OCI-LY7 (cell line): ENCODE data around the gene TIGD3. TPM values are rescaled to one million over a fixed set of nuclear protein-coding genes. Genes with fewer than 3 reads are reported as not detected.

ENCODE experiments used
- BruUV-seq: library from RNA; stranded (reverse); fragments of 400-500 nt; replicated peaks from 2 replicates; lab custom pipeline; 2021; lab: Mats Ljungman, UMichigan
- CTCF ChIA-PET: fragments of 300-600 bp; sonication (Branson Sonifier 250); formaldehyde crosslinking; loops from one replicate; lab custom pipeline; 2022; ENCODE audit warnings: antibody characterized with exemption; ENCODE audit not compliant: unreplicated experiment; lab: Charles Lee
- POLR2A ChIA-PET: fragments of 300-600 bp; sonication (Branson Sonifier 250); formaldehyde crosslinking; loops from one replicate; lab custom pipeline; 2022; ENCODE audit warnings: antibody characterized with exemption; lab: Charles Lee
- DNase-seq: peaks from one replicate; pipeline ENCODE4 v3.0.0-alpha.2; 2015; ENCODE audit warnings: low spot score
- H2AFZ ChIP-seq: fragments of 200-600 bp; sonication (generic), shearing (Covaris generic); 2 replicates; pipeline ENCODE4 v1.6.1; 2014; ENCODE audit warnings: mild to moderate bottlenecking, antibody characterized with exemption, low read length, moderate library complexity
- H3K27ac ChIP-seq: fragments of 200-600 bp; sonication (generic); 2 replicates; pipeline ENCODE4 v1.5.1; 2014; ENCODE audit warnings: mixed run types, low read depth, mild to moderate bottlenecking, moderate library complexity, low read length, inconsistent platforms; ENCODE audit not compliant: poor library complexity, severe bottlenecking
- H3K36me3 ChIP-seq: fragments of 200-600 bp; sonication (generic); 2 replicates; pipeline ENCODE4 v1.6.1; 2014; ENCODE audit warnings: mild to moderate bottlenecking, antibody characterized with exemption, low read length, moderate library complexity, mixed read lengths; ENCODE audit not compliant: insufficient read depth
- H3K4me1 ChIP-seq: fragments of 200-600 bp; sonication (generic); 2 replicates; pipeline ENCODE4 v1.5.1; 2014; ENCODE audit warnings: mild to moderate bottlenecking, low read length; ENCODE audit not compliant: insufficient read depth, poor library complexity, severe bottlenecking
- H3K4me2 ChIP-seq: fragments of 200-600 bp; sonication (generic); 2 replicates; pipeline ENCODE4 v1.6.1; 2014; ENCODE audit warnings: mild to moderate bottlenecking, low read length
- H3K4me3 ChIP-seq: fragments of 200-600 bp; sonication (generic); 2 replicates; pipeline ENCODE4 v1.5.1; 2014; ENCODE audit warnings: mild to moderate bottlenecking, low read depth, low read length; ENCODE audit not compliant: poor library complexity, severe bottlenecking
- H3K79me2 ChIP-seq: fragments of 200-600 bp; sonication (generic); 2 replicates; pipeline ENCODE4 v1.6.1; 2016; ENCODE audit warnings: low read depth, mild to moderate bottlenecking, low read length, moderate library complexity, mixed read lengths; ENCODE audit not compliant: insufficient read depth
- H3K9me2 ChIP-seq: fragments of 200-600 bp; sonication (generic); 2 replicates; pipeline ENCODE4 v1.6.1; 2016; ENCODE audit warnings: mild to moderate bottlenecking, low read length, mixed read lengths; ENCODE audit not compliant: insufficient read depth
- H3K9me3 ChIP-seq: fragments of 200-600 bp; sonication (generic); 2 replicates; pipeline ENCODE4 v1.6.1; 2014; ENCODE audit warnings: mild to moderate bottlenecking, mixed run types, low read length, mixed read lengths
- H4K20me1 ChIP-seq: fragments of 200-600 bp; sonication (generic); 2 replicates; pipeline ENCODE4 v1.6.1; 2014; ENCODE audit warnings: mild to moderate bottlenecking, antibody characterized with exemption, low read length, moderate library complexity, mixed read lengths; ENCODE audit not compliant: insufficient read depth
- EZH2phosphoT487 ChIP-seq: fragments of 200-600 bp; sonication (generic); IDR thresholded peaks from 2 replicates; pipeline ENCODE4 v1.6.1; 2018; ENCODE audit warnings: low read depth, borderline replicate concordance, mild to moderate bottlenecking, mixed run types, antibody characterized with exemption, low read length, moderate library complexity, mixed read lengths
- intact Hi-C: fragments of 100-400 bp; cut with micrococcal nuclease; formaldehyde crosslinking; loops from one replicate; pipeline ENCODE4 v1.10.0; 2022; ENCODE audit not compliant: unreplicated experiment
- total RNA-seq, 2 experiments: library from RNA; depleted of rRNA in 1 of 2; stranded (reverse); fragments of >200 nt in 1 of 2; shearing (Covaris generic) in 1 of 2; gene quantifications; 2 replicates each; pipeline ENCODE4 v1.2.3, GENCODE V29; 2014 to 2022
- TF ChIP-seq, protein P1 (sequence below): fragments of 200-600 bp; sonication (generic); conservative IDR thresholded peaks from 2 replicates; pipeline ENCODE4 v1.5.1; 2014; ENCODE audit warnings: mild to moderate bottlenecking, antibody characterized with exemption, low read length, moderate library complexity, mixed read lengths

Gene TIGD3
- total RNA-seq, 2 experiments from 2014 or later, result 2.0 to 2.7 TPM

DNA sequence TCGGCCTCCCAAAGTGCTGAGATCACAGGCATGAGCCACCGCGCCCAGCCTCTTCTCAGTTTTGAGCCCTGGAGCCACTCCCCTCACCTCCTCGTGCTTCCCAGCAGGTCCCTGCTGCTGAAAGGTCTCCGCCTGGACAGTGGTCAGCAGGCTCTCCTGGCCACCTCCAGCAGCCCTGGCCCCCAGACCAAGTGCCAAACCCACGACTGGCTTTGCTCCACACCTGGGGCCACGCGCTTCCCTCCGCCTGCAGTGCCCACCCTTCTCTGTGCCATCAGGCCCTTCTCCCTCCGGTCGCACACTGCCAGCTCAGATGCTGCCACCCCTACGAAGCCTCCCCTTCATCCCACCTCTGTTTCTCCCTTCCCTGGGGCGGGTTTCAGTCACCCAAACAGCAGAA, 44.7 kb downstream of the TIGD3 start:
- Histone ChIP-seq H3K4me2 (no peak overlapping the region), H3K79me2 (no peaks in the 10 kb centered on the region), H3K9me3 (no peaks in the 10 kb centered on the region), H3K36me3 (peaks cover 59% of the 10 kb centered on the region), H3K4me1 (peaks cover 29% of the 10 kb centered on the region), H4K20me1 (0 out of 2 replicates have a peak, but pooled peaks cover 4% of the 10 kb centered on the region), H2AFZ (no peak overlapping the region), H3K4me3 (no peak overlapping the region), H3K9me2 (no peaks in the 10 kb centered on the region), H3K27ac (no peak overlapping the region)
- CTCF ChIA-PET, result interaction anchor here (0.6 kb wide), 1 partner anchor 16 kb away, joined by 3 read pairs; no protein-coding TSS in a partner anchor
- no TSS peak for BruUV-seq
- no peak for DNase-seq
- no peak for TF ChIP-seq EZH2phosphoT487
- TF ChIP-seq, protein P1, sequence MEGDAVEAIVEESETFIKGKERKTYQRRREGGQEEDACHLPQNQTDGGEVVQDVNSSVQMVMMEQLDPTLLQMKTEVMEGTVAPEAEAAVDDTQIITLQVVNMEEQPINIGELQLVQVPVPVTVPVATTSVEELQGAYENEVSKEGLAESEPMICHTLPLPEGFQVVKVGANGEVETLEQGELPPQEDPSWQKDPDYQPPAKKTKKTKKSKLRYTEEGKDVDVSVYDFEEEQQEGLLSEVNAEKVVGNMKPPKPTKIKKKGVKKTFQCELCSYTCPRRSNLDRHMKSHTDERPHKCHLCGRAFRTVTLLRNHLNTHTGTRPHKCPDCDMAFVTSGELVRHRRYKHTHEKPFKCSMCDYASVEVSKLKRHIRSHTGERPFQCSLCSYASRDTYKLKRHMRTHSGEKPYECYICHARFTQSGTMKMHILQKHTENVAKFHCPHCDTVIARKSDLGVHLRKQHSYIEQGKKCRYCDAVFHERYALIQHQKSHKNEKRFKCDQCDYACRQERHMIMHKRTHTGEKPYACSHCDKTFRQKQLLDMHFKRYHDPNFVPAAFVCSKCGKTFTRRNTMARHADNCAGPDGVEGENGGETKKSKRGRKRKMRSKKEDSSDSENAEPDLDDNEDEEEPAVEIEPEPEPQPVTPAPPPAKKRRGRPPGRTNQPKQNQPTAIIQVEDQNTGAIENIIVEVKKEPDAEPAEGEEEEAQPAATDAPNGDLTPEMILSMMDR, result no peak
- POLR2A ChIA-PET, result interaction anchor here (0.7 kb wide), 1 partner anchor 79 kb away, joined by 6 read pairs; no protein-coding TSS in a partner anchor
- intact Hi-C loops, result no loop called here

DNA sequence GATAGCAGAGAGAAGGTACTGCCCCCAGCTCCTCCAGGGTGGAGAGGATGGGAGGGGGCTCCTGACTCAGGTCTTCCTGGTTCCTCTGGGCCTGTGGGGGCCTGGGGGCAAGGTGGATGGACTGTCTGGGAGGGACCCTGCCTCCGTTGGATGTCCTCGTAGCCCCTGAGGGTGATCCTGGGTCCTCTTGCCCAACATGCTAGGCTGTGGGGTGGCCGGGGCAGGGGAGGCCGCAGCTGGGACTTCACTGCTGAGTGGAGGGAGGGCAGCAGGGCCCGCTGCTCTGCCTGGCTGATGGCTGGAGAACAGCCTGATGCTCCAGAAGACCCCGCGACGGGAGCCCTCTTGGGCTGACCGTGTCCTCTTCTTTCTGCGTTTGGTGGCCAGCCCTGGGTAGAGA, 45.3 kb downstream of the TIGD3 start:
- no TSS peak for BruUV-seq
- ChIA-PET POLR2A (no interaction called here), CTCF (interaction anchor here (0.6 kb wide), 1 partner anchor 15 kb away, joined by 3 read pairs; no protein-coding TSS in a partner anchor)
- H3K27ac ChIP-seq, result no peak overlapping the region
- H3K4me1 ChIP-seq, result peaks cover 34% of the 10 kb centered on the region
- intact Hi-C loops, result no loop called here
- H3K79me2 ChIP-seq, result no peaks in the 10 kb centered on the region
- H3K36me3 ChIP-seq, result peaks cover 59% of the 10 kb centered on the region
- DNase-seq, result no peak
- no peak overlapping the region for H2AFZ ChIP-seq
- H3K9me3 ChIP-seq, result no peaks in the 10 kb centered on the region
- no peak overlapping the region for H3K4me2 ChIP-seq
- no peak overlapping the region for H3K4me3 ChIP-seq
- no peak for TF ChIP-seq EZH2phosphoT487
- TF ChIP-seq, protein P1, result no peak
- no peaks in the 10 kb centered on the region for H3K9me2 ChIP-seq
- H4K20me1 ChIP-seq, result 0 out of 2 replicates have a peak, but pooled peaks cover 4% of the 10 kb centered on the region

DNA sequence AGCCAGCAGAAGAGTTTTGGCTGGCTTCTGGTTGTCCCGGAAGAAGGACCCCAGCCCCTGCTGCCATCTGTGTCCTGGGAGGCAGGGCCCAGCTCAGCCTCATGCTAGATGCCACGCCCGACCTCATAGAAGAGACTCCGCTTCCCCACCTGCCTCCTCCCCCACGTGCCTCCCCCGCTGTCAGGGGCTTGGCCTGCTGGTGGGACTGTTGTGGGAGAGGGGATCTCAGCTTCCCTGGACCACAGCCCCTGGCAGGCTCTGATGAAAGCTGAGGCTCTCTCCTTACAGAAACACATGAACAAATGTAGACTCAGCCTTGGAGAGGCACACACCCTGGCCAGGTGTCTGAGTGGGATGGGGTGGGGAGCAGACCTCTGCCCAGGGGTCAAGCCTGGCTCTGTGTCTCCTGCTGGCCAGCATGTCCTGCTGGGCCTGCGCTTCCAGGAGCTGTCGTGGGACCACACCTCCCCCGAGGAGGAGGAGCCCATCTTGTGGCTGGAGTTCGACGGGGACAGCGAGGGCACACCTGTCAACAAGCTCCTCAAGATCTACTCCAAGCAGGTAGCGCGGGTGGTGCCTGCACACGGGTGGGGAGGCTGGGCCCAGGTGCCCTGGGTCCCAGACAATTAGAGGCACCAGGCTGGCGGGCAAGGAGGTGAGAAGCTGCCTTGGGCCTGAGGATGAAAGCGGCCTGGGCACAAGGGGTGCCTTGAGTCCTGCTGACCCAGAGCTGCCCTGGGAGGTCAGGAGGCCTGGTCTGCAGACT, 45.9 kb downstream of the TIGD3 start:
- POLR2A ChIA-PET, result no interaction called here
- no peak overlapping the region for H3K27ac ChIP-seq

More for the DNA sequence above, 45.9 kb downstream of the TIGD3 start:
- H3K36me3 ChIP-seq, result peaks cover 64% of the 10 kb centered on the region
- peaks cover 38% of the 10 kb centered on the region for H3K4me1 ChIP-seq
- no peak overlapping the region for H3K4me3 ChIP-seq
- 0 out of 2 replicates have a peak, but pooled peaks cover 4% of the 10 kb centered on the region for H4K20me1 ChIP-seq
- H3K9me3 ChIP-seq, result no peaks in the 10 kb centered on the region
- TF ChIP-seq, protein P1, result no peak
- TF ChIP-seq EZH2phosphoT487, result no peak
- no peak overlapping the region for H2AFZ ChIP-seq
- no peaks in the 10 kb centered on the region for H3K9me2 ChIP-seq
- no peak for DNase-seq
- no peak overlapping the region for H3K4me2 ChIP-seq
- CTCF ChIA-PET, result no interaction called here
- BruUV-seq, result no TSS peak
- no peaks in the 10 kb centered on the region for H3K79me2 ChIP-seq
- intact Hi-C loops, result no loop called here
